Naive thymus-derived CD4-positive, alpha-beta T cell (primary cell): Measurements from ENCODE around the gene NABP2. TPM values are rescaled to one million over a fixed set of nuclear protein-coding genes. Genes with fewer than 3 reads are reported as not detected.
A peak's percentile ranks its signal among the peaks of the same experiment; 100 is the strongest.

Experiments used
- ATAC-seq: fragments of 150-1000 bp; cut with Tn5 transposase; 2 replicates; pipeline ENCODE4 v1.10.0; 2021; ENCODE audit warnings: mild to moderate bottlenecking, moderate library complexity
- CTCF ChIA-PET: fragments of 350-600 bp; sonication (Branson Sonifier 250); formaldehyde crosslinking; loops from one replicate; lab custom pipeline; 2021; ENCODE audit warnings: antibody characterized with exemption; lab: Charles Lee
- POLR2A ChIA-PET: fragments of 350-600 bp; sonication (Branson Sonifier 250); formaldehyde crosslinking; loops from one replicate; lab custom pipeline; 2021; ENCODE audit warnings: antibody characterized with exemption, inconsistent platforms; lab: Charles Lee
- DNase-seq, 9 donors: peaks; one replicate each; pipeline versions ENCODE4 v3.0.0 to v3.0.0-alpha.2; 2020 to 2022; ENCODE audit warnings: mixed read lengths in 1 of 9
- H3K27ac ChIP-seq: one replicate; pipeline ENCODE4 v1.7.0; 2013; ENCODE audit warnings: mild to moderate bottlenecking, low read depth, low read length, moderate library complexity
- H3K27me3 ChIP-seq, 2 donors: one replicate each; pipeline ENCODE4 v1.7.0; 2013; ENCODE audit warnings: low read length in 2 of 2, mild to moderate bottlenecking in 2 of 2, moderate library complexity in 2 of 2; ENCODE audit not compliant: control insufficient read depth in 2 of 2, insufficient read depth in 2 of 2
- H3K36me3 ChIP-seq, 3 experiments: 1 replicate in 2 of 3; 2 replicates in 1 of 3; pipeline ENCODE4 v1.7.0; 2013; ENCODE audit warnings: low read length in 3 of 3, mild to moderate bottlenecking in 3 of 3, moderate library complexity in 1 of 3; ENCODE audit not compliant: insufficient read depth in 3 of 3, control insufficient read depth in 2 of 3
- H3K4me1 ChIP-seq, 2 donors: one replicate each; pipeline ENCODE4 v1.7.0; 2013; ENCODE audit warnings: low read length in 2 of 2, mild to moderate bottlenecking in 2 of 2, moderate library complexity in 1 of 2; ENCODE audit not compliant: control insufficient read depth in 2 of 2, insufficient read depth in 2 of 2
- H3K4me3 ChIP-seq: 2 replicates; pipeline ENCODE4 v1.7.0; 2013; ENCODE audit warnings: mild to moderate bottlenecking, low read length
- H3K9me3 ChIP-seq, 3 experiments: 1 replicate in 2 of 3; 2 replicates in 1 of 3; pipeline ENCODE4 v1.7.0; 2013; ENCODE audit warnings: low read length in 3 of 3; ENCODE audit not compliant: control insufficient read depth in 2 of 3
- H3K27ac Mint-ChIP-seq, 9 donors: one replicate each; pipeline ENCODE4 v1.8.0; 2020 to 2022; ENCODE audit warnings: mixed read lengths in 9 of 9, mild to moderate bottlenecking in 8 of 9, moderate library complexity in 5 of 9, inconsistent platforms in 2 of 9
- H3K27me3 Mint-ChIP-seq, 5 donors: one replicate each; pipeline ENCODE4 v1.8.0; 2021 to 2022; ENCODE audit warnings: mixed read lengths in 5 of 5, mild to moderate bottlenecking in 1 of 5
- H3K36me3 Mint-ChIP-seq, 5 donors: one replicate each; pipeline ENCODE4 v1.8.0; 2020 to 2022; ENCODE audit warnings: mixed read lengths in 5 of 5, mild to moderate bottlenecking in 3 of 5, inconsistent platforms in 1 of 5
- H3K4me1 Mint-ChIP-seq, 7 donors: one replicate each; pipeline ENCODE4 v1.8.0; 2020 to 2022; ENCODE audit warnings: mixed read lengths in 7 of 7, mild to moderate bottlenecking in 3 of 7, inconsistent platforms in 1 of 7
- H3K4me3 Mint-ChIP-seq, 10 donors: one replicate each; pipeline ENCODE4 v1.8.0; 2020 to 2022; ENCODE audit warnings: mild to moderate bottlenecking in 10 of 10, mixed read lengths in 10 of 10, moderate library complexity in 6 of 10, inconsistent platforms in 2 of 10
- H3K9me3 Mint-ChIP-seq, 11 donors: one replicate each; pipeline ENCODE4 v1.8.0; 2020 to 2022; ENCODE audit warnings: mixed read lengths in 11 of 11, mild to moderate bottlenecking in 4 of 11, inconsistent platforms in 1 of 11, moderate library complexity in 1 of 11
- intact Hi-C, 2 donors: fragments of 100-400 bp; cut with micrococcal nuclease; formaldehyde crosslinking; loops; one replicate each; pipeline ENCODE4 v1.15.1; 2023
- polyA plus RNA-seq, 2 donors: library from polyadenylated mRNA; unstranded; fragments of 300-500 nt; fragmentation: Illumina TruSeq; gene quantifications; one replicate each; pipeline ENCODE4 v1.2.3, GENCODE V29; 2021
- total RNA-seq, 6 experiments: library from RNA in 5 of 6; stranded (reverse) in 5 of 6; gene quantifications; 1 replicate in 5 of 6; 2 replicates in 1 of 6; pipeline ENCODE4 v1.2.3 and lab custom pipeline; 2021 to 2026

NABP2 gene
- total and polyA plus RNA-seq, 7 experiments from 2014 or later = 1.0 to 61.2 (median 9.8) TPM

DNA sequence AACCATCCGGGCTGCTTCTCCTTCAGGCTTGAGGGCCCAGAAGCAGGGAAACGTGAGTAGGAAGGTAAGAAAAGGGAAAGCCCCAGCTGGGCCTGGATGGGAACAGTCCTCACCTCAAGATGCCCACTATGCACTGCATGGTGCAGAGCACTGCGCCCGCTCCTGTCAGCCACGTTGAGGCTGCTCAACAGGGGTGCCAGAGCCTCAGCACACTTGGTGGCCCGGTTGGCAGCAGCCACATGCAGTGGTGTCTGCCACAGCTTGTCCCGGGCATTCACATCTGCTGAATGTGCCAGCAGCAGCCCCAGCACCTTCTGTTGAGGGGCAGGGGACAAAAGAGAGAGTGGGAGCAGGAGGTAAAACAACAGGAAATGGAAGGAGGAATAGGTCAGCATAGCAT lies 31.5 kb downstream of the NABP2 start:
- Mint-ChIP-seq H3K9me3 (no peaks in the 10 kb centered on the region), H3K27me3 (no peaks in the 10 kb centered on the region), H3K36me3 (peaks cover 0 to 38% (median 11%) of the 10 kb centered on the region in 5 donors), H3K27ac (peak overlapping the region in 3 of 9 donors; percentile 27 to 72 (median 32)), H3K4me3 (peak overlapping the region in 4 of 10 donors; percentile 28 to 91 (median 64)), H3K4me1 (peaks cover 13 to 27% (median 22%) of the 10 kb centered on the region in 7 donors)
- Histone ChIP-seq H3K27me3 (no peaks in the 10 kb centered on the region), H3K4me1 (peaks cover 18 to 19% of the 10 kb centered on the region in 2 donors), H3K27ac (no peak overlapping the region), H3K4me3 (no peak overlapping the region), H3K36me3 (peaks cover 18 to 53% (median 26%) of the 10 kb centered on the region in 3 experiments), H3K9me3 (no peaks in the 10 kb centered on the region)
- POLR2A ChIA-PET = interaction anchor here (0.6 to 2.2 kb wide), 5 partner anchors 11 to 430 kb away, joined by 3 to 6 read pairs (median 5); partner anchors contain the start of genes COQ10A and RNF41
- ATAC-seq (no peak), DNase-seq (no peak)
- CTCF ChIA-PET = interaction anchor here (1.2 to 1.4 kb wide), 2 partner anchors 11 to 136 kb away, joined by 3 to 5 read pairs; partner anchors contain the start of gene COQ10A
- intact Hi-C loops = loop anchor here in 1 of 2 donors (5.0 kb wide), 1 partner anchor 48 kb away; no protein-coding TSS in a partner anchor

DNA sequence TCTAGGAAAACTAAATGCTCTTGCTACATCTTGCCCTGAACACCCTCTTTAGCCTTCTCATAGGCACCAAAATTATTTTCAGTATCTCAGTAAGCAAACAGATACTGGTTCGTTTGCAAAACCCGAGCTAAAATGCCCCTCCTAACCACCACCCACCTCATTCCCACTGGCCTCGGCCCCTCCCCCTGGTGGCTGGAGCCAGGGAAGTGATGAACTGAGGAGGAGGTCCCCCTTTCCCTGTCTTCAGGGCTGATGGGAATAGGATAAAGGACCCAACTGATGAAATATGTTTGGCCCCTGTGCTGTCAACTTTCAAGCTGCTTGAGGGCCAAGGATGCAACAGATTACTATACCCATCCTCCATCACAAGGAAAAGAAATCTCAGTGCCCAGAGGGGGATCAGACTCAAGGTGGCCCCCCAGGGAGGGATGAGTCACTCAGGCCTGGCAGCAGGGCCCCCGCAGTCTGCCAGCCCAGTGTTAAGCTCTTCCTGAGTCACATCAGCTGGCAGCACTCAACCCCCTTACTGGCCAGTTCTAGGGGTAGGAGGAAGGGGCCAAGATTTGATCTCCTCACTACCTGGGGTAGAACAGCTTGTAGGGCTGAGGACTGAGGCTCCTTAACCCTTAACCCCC lies 32.3 kb downstream of the NABP2 start:
- H3K27me3 Mint-ChIP-seq = no peaks in the 10 kb centered on the region
- peak overlapping the region in 8 of 9 donors; percentile 9 to 83 (median 66) for H3K27ac Mint-ChIP-seq
- peaks cover 18 to 19% of the 10 kb centered on the region in 2 donors for H3K4me1 ChIP-seq
- H3K4me3 Mint-ChIP-seq = peak overlapping the region; percentile 70 to 94 (median 85)
- CTCF ChIA-PET = interaction anchor here (0.8 to 1.4 kb wide), 6 partner anchors 11 to 208 kb away, joined by 3 to 5 read pairs (median 4); partner anchors contain the start of gene COQ10A
- H3K4me3 ChIP-seq = peak overlapping the region; percentile 99
- H3K9me3 ChIP-seq = no peaks in the 10 kb centered on the region
- intact Hi-C loops = loop anchor here in 1 of 2 donors (5.0 kb wide), 1 partner anchor 49 kb away; no protein-coding TSS in a partner anchor
- H3K4me1 Mint-ChIP-seq = peaks cover 13 to 27% (median 22%) of the 10 kb centered on the region in 7 donors
- peaks cover 18 to 50% (median 26%) of the 10 kb centered on the region in 3 experiments for H3K36me3 ChIP-seq
- ATAC-seq (no peak), DNase-seq (no peak)
- peak overlapping the region; percentile 90 for H3K27ac ChIP-seq
- no peaks in the 10 kb centered on the region for H3K27me3 ChIP-seq
- POLR2A ChIA-PET = interaction anchor here (0.8 to 2.5 kb wide), 8 partner anchors 10 to 439 kb away, joined by 3 to 7 read pairs (median 5); partner anchors contain the start of genes COQ10A, ORMDL2, SARNP and SMARCC2
- peaks cover 0 to 38% (median 11%) of the 10 kb centered on the region in 5 donors for H3K36me3 Mint-ChIP-seq
- no peaks in the 10 kb centered on the region for H3K9me3 Mint-ChIP-seq

DNA sequence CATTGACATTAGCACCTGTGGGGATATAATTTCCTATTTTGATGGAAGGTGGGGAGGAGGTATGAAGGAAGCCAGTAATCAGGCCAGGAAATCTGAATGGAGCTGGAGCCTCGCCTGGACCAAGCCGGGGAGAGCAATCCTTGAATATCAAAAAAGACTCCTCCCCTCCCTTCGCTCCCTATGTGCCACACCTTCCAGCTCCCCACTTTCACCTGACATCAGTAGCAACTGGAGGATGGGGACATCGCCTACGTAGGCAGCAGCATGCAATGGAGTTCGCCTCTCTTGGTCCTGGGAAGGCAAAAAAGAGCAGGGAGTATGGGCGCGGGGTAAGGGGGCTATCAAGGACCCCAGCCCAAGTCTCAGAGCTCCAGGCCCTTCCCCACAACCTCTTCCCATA lies 32.9 kb downstream of the NABP2 start:
- H3K27me3 Mint-ChIP-seq = peaks cover 0 to 2% (median 0%) of the 10 kb centered on the region in 5 donors
- Histone ChIP-seq H3K36me3 (peaks cover 16 to 44% (median 23%) of the 10 kb centered on the region in 3 experiments), H3K4me3 (peak overlapping the region; percentile 99), H3K4me1 (peaks cover 18 to 19% of the 10 kb centered on the region in 2 donors), H3K27ac (peak overlapping the region; percentile 90), H3K27me3 (no peaks in the 10 kb centered on the region), H3K9me3 (no peaks in the 10 kb centered on the region)
- CTCF ChIA-PET = interaction anchor here (0.8 to 1.7 kb wide), 6 partner anchors 10 to 207 kb away, joined by 3 to 10 read pairs (median 4); partner anchors contain the start of genes COQ10A and RNF41
- no peaks in the 10 kb centered on the region for H3K9me3 Mint-ChIP-seq
- peaks cover 0 to 33% (median 6%) of the 10 kb centered on the region in 5 donors for H3K36me3 Mint-ChIP-seq
- peaks cover 13 to 27% (median 22%) of the 10 kb centered on the region in 7 donors for H3K4me1 Mint-ChIP-seq
- POLR2A ChIA-PET = interaction anchor here (0.8 to 2.5 kb wide), 9 partner anchors 10 to 440 kb away, joined by 3 to 7 read pairs (median 5); partner anchors contain the start of genes COQ10A, ORMDL2, SARNP and SMARCC2
- peak overlapping the region in 8 of 9 donors; percentile 32 to 86 (median 70) for H3K27ac Mint-ChIP-seq
- DNase-seq (no peak), ATAC-seq (no peak)
- H3K4me3 Mint-ChIP-seq = peak overlapping the region; percentile 70 to 94 (median 85)
- intact Hi-C loops = loop anchor here in 1 of 2 donors (5.0 kb wide), 1 partner anchor 50 kb away; no protein-coding TSS in a partner anchor

DNA sequence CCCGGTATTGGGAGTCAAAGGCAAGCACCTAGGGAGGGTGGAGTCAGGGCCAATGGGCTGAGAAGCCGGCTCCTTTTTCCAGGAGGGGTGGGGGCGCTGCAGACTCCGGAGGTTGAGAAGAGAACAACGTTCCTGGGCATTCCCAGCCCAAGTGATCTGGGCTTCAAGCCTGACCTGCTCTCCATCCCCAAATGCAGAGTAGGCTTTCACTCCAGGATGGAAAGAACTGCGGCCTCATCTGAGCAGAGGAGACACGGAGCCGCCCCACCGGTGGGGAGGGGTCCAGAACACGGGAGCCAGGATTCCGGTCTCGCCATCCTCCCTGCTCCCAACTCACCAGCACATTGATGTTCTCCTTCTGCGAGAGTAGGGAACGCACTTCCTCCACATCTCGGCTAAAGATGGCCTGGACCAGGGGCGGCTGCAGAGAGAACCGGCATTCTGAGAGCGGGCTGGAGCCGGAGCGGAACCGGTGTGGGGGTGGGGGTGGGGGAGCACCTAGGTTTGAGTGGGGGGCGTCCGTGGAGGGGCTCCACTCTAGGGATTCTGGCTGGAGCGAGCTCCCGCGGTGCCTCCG lies 33.4 kb downstream of the NABP2 start:
- Mint-ChIP-seq H3K27ac (peak overlapping the region; percentile 32 to 86 (median 69)), H3K4me3 (peak overlapping the region; percentile 70 to 94 (median 85)), H3K4me1 (peaks cover 13 to 27% (median 22%) of the 10 kb centered on the region in 7 donors), H3K9me3 (no peaks in the 10 kb centered on the region), H3K36me3 (peaks cover 0 to 28% (median 5%) of the 10 kb centered on the region in 5 donors), H3K27me3 (peaks cover 0 to 2% (median 0%) of the 10 kb centered on the region in 5 donors)
- peak in 2 of 9 donors; percentile 8 to 29 for DNase-seq
- Histone ChIP-seq H3K4me3 (peak overlapping the region; percentile 99), H3K27ac (peak overlapping the region; percentile 90), H3K4me1 (peaks cover 18 to 19% of the 10 kb centered on the region in 2 donors), H3K27me3 (no peaks in the 10 kb centered on the region), H3K36me3 (peaks cover 11 to 38% (median 17%) of the 10 kb centered on the region in 3 experiments), H3K9me3 (no peaks in the 10 kb centered on the region)
- intact Hi-C loops = loop anchor here (1.0 to 5.0 kb wide), 12 partner anchors 9 to 519 kb away; partner anchors contain the start of genes NABP2 (in 2 of the 2), COQ10A (in 1 of the 2), CS (in 1 of the 2) and STAT2 (in 1 of the 2)
- POLR2A ChIA-PET = interaction anchor here (0.9 to 2.5 kb wide), 14 partner anchors 9 to 440 kb away, joined by 3 to 12 read pairs (median 5); partner anchors contain the start of genes CNPY2, COQ10A, ESYT1 and ORMDL2
- CTCF ChIA-PET = interaction anchor here (0.5 to 1.7 kb wide), 11 partner anchors 9 to 520 kb away, joined by 3 to 10 read pairs (median 4); partner anchors contain the start of genes COQ10A, RNF41 and ZC3H10
- ATAC-seq = no peak

DNA sequence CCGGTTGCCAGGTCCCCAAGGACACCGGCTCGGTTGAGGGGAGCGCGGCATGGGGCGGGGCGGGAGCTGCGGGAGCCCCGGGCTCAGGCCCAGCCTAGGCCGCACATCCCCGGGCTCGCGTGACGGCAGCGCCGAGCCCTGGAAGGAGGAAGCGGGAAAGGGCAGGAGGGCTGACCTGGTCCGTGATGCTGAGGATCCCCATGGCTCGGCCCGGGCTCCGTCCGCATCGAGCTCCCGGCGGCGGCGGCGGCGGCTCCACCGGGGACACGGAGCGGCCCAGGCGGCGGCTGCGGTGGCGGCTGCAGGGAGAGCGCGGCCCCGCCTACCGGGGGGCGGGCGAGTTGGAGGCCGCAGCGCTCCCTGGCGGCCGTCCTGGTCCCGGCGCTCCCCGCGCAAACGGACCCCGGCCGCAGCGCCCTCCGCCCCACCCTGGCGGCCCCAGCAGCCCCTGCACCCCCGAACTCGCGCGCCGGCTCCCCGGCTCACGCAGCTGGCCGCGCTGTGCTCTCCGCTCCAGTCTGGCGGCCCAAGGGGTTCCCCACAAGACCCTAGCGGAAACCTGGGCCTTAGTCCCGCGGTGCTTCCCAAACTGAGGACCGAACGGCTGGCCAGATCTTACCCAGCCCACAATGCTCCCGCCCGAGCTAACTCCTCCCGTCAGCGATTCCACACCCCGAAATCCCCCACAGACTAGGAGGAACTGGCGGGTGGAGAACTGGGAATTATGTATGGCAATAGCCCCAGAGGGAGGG lies 34.1 kb downstream of the NABP2 start, which contains the start of gene ANKRD52:
ANKRD52 (minus strand) TSS at position 317 of the 752 bp plus-strand sequence; CDS start at position 202, 115 bp downstream.
- H3K9me3 Mint-ChIP-seq = no peaks in the 10 kb centered on the region
- POLR2A ChIA-PET = interaction anchor here (0.6 to 2.5 kb wide), 16 partner anchors 9 to 210 kb away, joined by 3 to 12 read pairs (median 4); partner anchors contain the start of genes CNPY2, COQ10A, ESYT1 and RNF41

More for the DNA sequence above, 34.1 kb downstream of the NABP2 start, which contains the start of gene ANKRD52:
- H3K36me3 Mint-ChIP-seq = peaks cover 0 to 22% (median 5%) of the 10 kb centered on the region in 5 donors
- Histone ChIP-seq H3K4me3 (peak within 1 kb of the TSS; percentile 99), H3K27ac (peak within 1 kb of the TSS; percentile 90), H3K9me3 (no peaks in the 10 kb centered on the region), H3K36me3 (peaks cover 6 to 32% (median 11%) of the 10 kb centered on the region in 3 experiments), H3K4me1 (peaks cover 18 to 19% of the 10 kb centered on the region in 2 donors), H3K27me3 (no peaks in the 10 kb centered on the region)
- H3K4me1 Mint-ChIP-seq = peaks cover 13 to 27% (median 22%) of the 10 kb centered on the region in 7 donors
- peak; percentile 69 to 92 (median 84) for DNase-seq
- peaks cover 0 to 2% (median 0%) of the 10 kb centered on the region in 5 donors for H3K27me3 Mint-ChIP-seq
- ATAC-seq = peak; percentile 99
- CTCF ChIA-PET = interaction anchor here (0.5 to 1.7 kb wide), 14 partner anchors 8 to 1967 kb away, joined by 3 to 10 read pairs (median 4); partner anchors contain the start of genes COQ10A, RNF41 and ZC3H10
- peak within 1 kb of the TSS; percentile 83 to 94 (median 90) for H3K27ac Mint-ChIP-seq
- H3K4me3 Mint-ChIP-seq = peak within 1 kb of the TSS; percentile 87 to 97 (median 93)
- intact Hi-C loops = loop anchor here (1.0 to 5.0 kb wide), 12 partner anchors 8 to 520 kb away; partner anchors contain the start of genes NABP2 (in 2 of the 2), COQ10A (in 1 of the 2), CS (in 1 of the 2) and STAT2 (in 1 of the 2)
